Activated CD8-positive, alpha-beta memory T cell treated with anti-CD3 and anti-CD28 coated beads, Interleukin-2, amount 10 ng/mL, durations not matched to agents 7 days and 5 days (primary cell): ENCODE measurements around the gene INTS1. TPM values are rescaled to one million over a fixed set of nuclear protein-coding genes. Genes with fewer than 3 reads are reported as not detected.
"Not testable (repeated sequence)": the region's sequence is repeated elsewhere in the genome, so short reads cannot be mapped to it uniquely, and the experiment has no call there.

Experiments used
- ATAC-seq: fragments of 150-1000 bp; cut with Tn5 transposase; one replicate; pipeline ENCODE4 v1.10.0; 2021; ENCODE audit warnings: moderate library complexity
- CTCF ChIA-PET: fragments of 350-600 bp; sonication (Branson Sonifier 250); formaldehyde crosslinking; loops from one replicate; lab custom pipeline; 2021; ENCODE audit warnings: antibody characterized with exemption; lab: Charles Lee
- DNase-seq: peaks from one replicate; pipeline ENCODE4 v3.0.0-alpha.2; 2020
- H3K27ac Mint-ChIP-seq: one replicate; pipeline ENCODE4 v1.8.0; 2021; ENCODE audit warnings: mild to moderate bottlenecking, mixed read lengths
- H3K27me3 Mint-ChIP-seq: one replicate; pipeline ENCODE4 v1.8.0; 2021; ENCODE audit warnings: mixed read lengths
- H3K36me3 Mint-ChIP-seq: one replicate; pipeline ENCODE4 v1.8.0; 2021; ENCODE audit warnings: mild to moderate bottlenecking, mixed read lengths
- H3K4me1 Mint-ChIP-seq: one replicate; pipeline ENCODE4 v1.8.0; 2021; ENCODE audit warnings: mixed read lengths
- H3K4me3 Mint-ChIP-seq: one replicate; pipeline ENCODE4 v1.8.0; 2021; ENCODE audit warnings: mild to moderate bottlenecking, moderate library complexity, mixed read lengths
- H3K9me3 Mint-ChIP-seq: one replicate; pipeline ENCODE4 v1.8.0; 2022; ENCODE audit warnings: low read depth, mixed read lengths
- total RNA-seq, 2 experiments: library from RNA; stranded (reverse); gene quantifications; one replicate each; pipeline ENCODE4 v1.2.3, GENCODE V29; 2021

Gene INTS1
- total RNA-seq, 2 experiments from 2014 or later: 97.5 to 102 TPM

DNA sequence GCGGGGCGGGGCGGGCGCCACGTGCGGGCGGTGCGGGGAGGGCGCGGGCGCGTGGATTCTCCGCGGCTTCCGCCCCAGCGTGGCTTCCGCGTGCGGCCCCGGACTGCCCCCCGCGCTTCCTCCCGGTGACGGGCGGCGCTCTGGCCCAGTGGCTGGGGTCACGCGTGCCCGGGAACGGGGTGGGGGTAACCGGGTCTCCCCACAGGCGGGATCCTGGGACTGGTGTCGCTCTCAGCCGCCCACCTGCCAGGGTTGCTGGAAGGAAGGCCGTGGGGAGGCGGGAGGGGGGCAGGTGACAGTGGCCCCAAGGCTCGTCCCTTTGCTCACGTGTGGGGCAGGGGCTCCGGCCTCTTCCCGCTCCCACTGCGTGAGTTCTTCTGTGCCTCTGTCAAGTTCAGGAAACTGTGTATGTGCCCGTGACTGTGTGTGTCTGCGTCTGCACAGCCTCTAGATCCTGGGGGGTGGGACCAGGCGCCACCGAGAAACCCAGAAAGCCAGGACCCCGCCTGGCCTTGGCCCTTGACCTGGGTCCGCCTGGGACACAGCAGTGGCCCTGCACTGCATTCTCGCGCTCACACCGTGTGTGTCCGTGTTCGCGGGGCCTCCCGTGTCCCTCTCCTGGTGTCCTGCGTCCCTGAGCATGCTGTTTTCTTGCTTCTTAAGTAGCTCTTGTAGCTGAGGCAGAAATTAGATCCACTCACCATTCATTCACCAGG, 27.2 kb upstream of the INTS1 start:
- Mint-ChIP-seq H3K27me3 (peaks cover 9% of the 10 kb centered on the region), H3K4me3 (peak overlapping the region; percentile 80)

DNA sequence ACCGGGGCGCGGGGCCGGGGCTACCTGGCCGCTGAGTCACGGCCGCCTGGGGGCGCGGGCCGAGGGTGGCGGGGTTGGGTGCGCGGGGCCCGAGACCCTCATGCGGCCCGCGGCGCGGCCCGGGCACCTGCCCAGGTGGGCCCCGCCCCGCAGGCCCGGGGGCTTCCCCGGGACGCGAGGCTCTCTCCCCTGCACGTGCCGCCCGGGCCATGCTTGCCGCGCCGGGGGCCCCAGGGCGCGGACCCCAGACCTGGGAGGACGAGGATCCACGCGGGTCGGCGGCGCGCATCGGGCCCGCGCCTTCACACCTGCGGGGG, 26.7 kb upstream of the INTS1 start:
- Mint-ChIP-seq H3K9me3 (no peaks in the 10 kb centered on the region), H3K27me3 (peaks cover 9% of the 10 kb centered on the region), H3K27ac (no peak overlapping the region), H3K4me3 (no peak overlapping the region), H3K36me3 (no peaks in the 10 kb centered on the region), H3K4me1 (peaks cover 32% of the 10 kb centered on the region)
- no peak for DNase-seq
- CTCF ChIA-PET: no interaction called here
- peak; percentile 1 for ATAC-seq

More for the DNA sequence above, 27.2 kb upstream of the INTS1 start:
- peaks cover 32% of the 10 kb centered on the region for H3K4me1 Mint-ChIP-seq
- no peaks in the 10 kb centered on the region for H3K36me3 Mint-ChIP-seq
- CTCF ChIA-PET: interaction anchor here (0.6 kb wide), 1 partner anchor 21 kb away, joined by 3 read pairs; no protein-coding TSS in a partner anchor
- no peaks in the 10 kb centered on the region for H3K9me3 Mint-ChIP-seq
- peak; percentile 55 for DNase-seq
- peak; percentile 14 for ATAC-seq
- peak overlapping the region; percentile 90 for H3K27ac Mint-ChIP-seq

DNA sequence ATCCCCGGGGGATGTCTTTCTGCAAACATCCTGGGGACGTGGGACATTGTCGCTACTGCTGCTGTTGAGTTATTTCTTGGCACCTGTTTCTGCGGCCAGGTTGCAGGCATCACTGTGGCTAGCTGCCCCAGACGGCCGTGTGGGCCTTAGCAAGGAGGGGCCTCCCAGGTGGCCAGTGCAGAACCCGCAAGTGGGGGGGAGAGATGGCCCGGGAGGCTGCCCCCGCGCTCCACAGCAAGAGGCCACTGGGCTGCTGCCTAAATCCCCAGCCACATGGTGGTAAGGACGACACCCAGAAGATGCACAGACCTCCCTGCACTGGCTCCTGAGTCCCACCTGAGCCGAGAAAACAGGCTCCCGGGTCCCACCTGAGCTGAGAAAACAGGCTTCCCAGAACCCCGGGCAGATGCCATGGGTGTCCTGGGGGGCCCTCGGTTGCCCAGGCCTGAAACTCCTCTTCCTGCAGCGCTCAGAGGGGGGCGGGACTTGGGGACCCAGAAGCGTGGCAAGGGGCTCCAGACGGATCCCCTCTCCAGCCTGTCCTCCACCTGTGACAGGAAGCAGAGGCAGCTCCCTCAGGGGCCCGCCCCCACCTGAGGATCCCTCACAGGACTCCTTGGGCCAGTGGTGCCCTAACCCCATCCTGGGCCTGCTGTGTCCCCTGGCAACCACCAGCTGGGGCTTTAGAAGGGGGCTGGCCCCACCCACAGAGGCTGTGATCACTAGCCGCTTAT, 25.4 kb upstream of the INTS1 start:
- Mint-ChIP-seq H3K4me1 (peaks cover 32% of the 10 kb centered on the region), H3K4me3 (no peak overlapping the region), H3K9me3 (no peaks in the 10 kb centered on the region), H3K36me3 (no peaks in the 10 kb centered on the region), H3K27ac (peak overlapping the region; percentile 52), H3K27me3 (peaks cover 13% of the 10 kb centered on the region)
- no peak for DNase-seq
- CTCF ChIA-PET: no interaction called here
- ATAC-seq: no peak

DNA sequence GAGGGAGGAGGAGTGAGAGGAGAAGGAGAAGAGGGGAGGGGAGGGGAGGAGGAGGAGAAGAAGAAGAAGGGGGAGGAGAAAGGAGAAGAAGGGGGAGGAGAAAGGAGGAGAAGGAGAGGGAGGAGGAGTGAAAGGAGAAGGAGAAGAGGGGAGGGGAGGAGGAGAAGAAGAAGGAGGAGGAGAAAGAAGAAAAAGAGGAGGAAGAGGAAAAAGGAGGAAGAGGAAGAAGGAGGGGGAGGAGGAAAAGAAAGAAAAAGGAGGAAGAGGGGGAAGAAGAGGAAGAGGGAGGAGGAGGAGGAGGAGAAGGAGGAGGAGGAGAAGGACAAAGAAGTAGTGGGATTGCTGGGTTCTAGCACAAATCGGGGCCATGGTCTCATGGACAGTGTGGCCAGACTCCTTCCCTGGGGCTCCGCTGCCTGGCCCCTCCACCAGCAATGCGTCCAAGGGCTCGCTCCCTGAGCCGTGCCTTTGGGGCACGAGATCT, 22.1 kb upstream of the INTS1 start:
- CTCF ChIA-PET: no interaction called here

DNA sequence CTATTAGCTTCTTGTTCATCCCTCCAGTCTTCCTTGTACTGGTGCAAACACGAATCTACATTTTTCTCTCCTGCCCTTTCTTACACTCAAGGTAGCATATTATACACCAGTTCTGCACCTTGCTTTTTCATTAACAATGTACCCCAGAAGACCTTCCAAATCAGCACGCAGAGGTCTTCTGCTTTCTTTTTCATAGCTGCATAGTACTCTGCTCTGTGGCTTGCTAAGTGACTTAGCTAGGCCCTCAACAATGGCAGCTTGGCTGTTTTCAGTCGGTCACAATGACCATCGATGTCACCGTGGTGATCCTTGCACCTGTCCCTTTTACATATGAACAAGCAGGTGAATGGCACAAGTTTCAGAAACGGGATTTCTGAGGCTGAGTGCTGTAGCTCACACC, 21.2 kb upstream of the INTS1 start:
- Mint-ChIP-seq H3K9me3 (no peaks in the 10 kb centered on the region), H3K27ac (no peak overlapping the region), H3K36me3 (no peaks in the 10 kb centered on the region), H3K4me3 (no peak overlapping the region), H3K4me1 (no peaks in the 10 kb centered on the region), H3K27me3 (peaks cover 13% of the 10 kb centered on the region)
- CTCF ChIA-PET: interaction anchor here (1.1 to 1.4 kb wide), 2 partner anchors 19 to 31 kb away, joined by 3 to 4 read pairs; partner anchors contain the start of gene TMEM184A
- DNase-seq: no peak
- no peak for ATAC-seq

More for the DNA sequence above, 22.1 kb upstream of the INTS1 start:
- no peak overlapping the region for H3K4me3 Mint-ChIP-seq
- no peaks in the 10 kb centered on the region for H3K4me1 Mint-ChIP-seq
- H3K27me3 Mint-ChIP-seq: peaks cover 13% of the 10 kb centered on the region
- DNase-seq (no peak), ATAC-seq (no peak)
- no peaks in the 10 kb centered on the region for H3K9me3 Mint-ChIP-seq
- no peak overlapping the region for H3K27ac Mint-ChIP-seq
- H3K36me3 Mint-ChIP-seq: no peaks in the 10 kb centered on the region

DNA sequence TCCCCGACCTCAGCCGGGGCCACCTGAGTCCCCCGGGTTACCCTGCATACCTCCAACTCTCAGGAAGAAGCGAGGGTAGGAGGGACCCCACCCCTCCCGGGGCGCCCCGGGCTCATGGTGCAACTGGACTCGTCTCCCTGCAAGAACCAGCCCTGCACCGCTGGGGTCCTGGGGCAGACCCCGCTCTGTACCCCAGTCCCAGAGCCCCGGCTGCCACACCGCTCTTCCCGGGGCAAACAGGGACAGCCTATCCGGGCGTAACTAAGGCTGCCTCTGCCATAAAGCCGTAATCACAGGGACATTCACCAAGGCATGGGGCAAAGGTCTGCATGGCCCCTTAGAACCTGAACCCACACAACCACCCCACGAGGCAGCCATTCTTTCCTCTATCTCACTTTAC, 19.7 kb upstream of the INTS1 start:
- Mint-ChIP-seq H3K27me3 (peaks cover 13% of the 10 kb centered on the region), H3K9me3 (no peaks in the 10 kb centered on the region), H3K4me3 (no peak overlapping the region), H3K27ac (no peak overlapping the region), H3K36me3 (no peaks in the 10 kb centered on the region), H3K4me1 (no peaks in the 10 kb centered on the region)
- no peak for DNase-seq
- no peak for ATAC-seq
- CTCF ChIA-PET: interaction anchor here (1.4 kb wide), 1 partner anchor 32 kb away, joined by 4 read pairs; the partner anchor contains the start of gene TMEM184A

DNA sequence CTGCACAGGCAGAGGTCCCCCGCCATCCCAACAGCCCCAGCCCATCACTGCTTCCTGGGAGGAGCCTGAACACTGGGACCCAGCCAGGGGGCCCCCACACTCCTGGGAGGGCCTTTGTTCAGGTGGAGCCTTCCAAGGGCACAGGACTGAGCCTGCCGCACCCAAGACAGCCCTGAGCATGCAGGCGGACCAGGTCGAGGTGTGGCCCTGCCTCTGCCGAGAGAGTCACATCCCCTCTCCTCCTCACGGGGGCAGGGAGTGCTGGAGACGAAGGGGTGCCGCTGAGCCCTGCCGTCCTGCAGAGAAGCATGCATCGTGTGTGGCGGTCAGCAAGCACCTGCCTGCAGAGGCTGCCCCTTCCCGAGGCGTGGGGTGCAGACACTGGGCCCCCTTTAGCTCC, 19.0 kb upstream of the INTS1 start:
- no peaks in the 10 kb centered on the region for H3K36me3 Mint-ChIP-seq
- no peak overlapping the region for H3K27ac Mint-ChIP-seq
- no peaks in the 10 kb centered on the region for H3K9me3 Mint-ChIP-seq
- no peak for DNase-seq
- H3K4me1 Mint-ChIP-seq: no peaks in the 10 kb centered on the region
- CTCF ChIA-PET: no interaction called here
- no peak for ATAC-seq
- peaks cover 13% of the 10 kb centered on the region for H3K27me3 Mint-ChIP-seq
- no peak overlapping the region for H3K4me3 Mint-ChIP-seq

DNA sequence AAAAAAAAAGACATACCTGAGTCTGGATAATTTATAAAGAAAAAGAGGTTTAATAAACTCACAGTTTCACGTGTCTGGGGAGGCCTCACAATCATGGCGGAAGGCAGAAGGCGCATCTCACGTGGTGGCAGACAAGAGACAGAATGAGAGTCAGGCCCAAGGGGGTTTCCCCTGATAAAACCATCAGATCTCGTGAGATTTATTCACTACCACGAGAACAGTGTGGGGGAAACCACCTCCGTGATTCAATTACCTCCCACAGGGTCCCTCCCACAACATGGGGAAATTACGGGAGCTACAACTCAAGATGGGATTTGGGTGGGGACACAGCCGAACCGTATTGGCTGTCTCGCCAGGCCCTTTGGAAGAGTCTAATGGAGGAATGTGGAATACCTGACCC, 17.3 kb upstream of the INTS1 start:
- ATAC-seq (no peak), DNase-seq (no peak)
- no peaks in the 10 kb centered on the region for H3K9me3 Mint-ChIP-seq
- peaks cover 4% of the 10 kb centered on the region for H3K27me3 Mint-ChIP-seq
- H3K4me1 Mint-ChIP-seq: no peaks in the 10 kb centered on the region
- H3K27ac Mint-ChIP-seq: no peak overlapping the region
- no peaks in the 10 kb centered on the region for H3K36me3 Mint-ChIP-seq
- no peak overlapping the region for H3K4me3 Mint-ChIP-seq
- CTCF ChIA-PET: interaction anchor here (0.8 kb wide), 1 partner anchor 914 kb away, joined by 3 read pairs; no protein-coding TSS in a partner anchor

DNA sequence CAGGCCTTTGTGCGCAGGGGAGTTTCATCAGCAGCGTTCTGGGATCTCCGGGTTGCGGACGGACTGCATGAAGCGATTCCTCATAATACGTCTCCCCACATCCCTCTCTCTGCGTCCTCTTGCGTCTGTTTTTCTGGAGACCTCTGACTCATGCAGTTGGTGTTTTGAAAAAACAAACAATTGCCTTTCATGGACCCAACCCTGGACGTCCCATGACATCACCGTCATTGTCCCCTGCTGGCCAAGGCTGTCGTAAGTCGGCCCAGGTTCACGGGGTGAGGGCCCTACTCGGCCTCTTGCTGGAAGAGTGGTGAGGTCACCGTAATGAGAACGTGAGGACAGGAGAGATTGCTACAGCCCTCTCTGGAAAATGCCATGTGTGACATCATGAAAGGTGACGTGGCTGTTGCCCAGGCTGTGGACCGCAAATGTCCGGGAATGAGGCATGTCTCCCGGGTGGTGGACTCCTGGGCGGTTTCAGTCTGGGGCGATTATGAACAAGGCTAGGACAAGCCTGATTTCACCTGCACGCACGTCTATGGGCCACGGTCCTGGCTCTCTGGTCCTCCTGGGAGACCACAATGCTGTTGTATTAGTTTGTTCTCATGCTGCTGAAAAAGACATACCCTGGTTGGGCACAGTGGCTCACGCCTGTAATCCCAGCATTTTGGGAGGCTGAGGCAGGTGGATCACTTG, 16.5 kb upstream of the INTS1 start:
- Mint-ChIP-seq H3K27me3 (peaks cover 4% of the 10 kb centered on the region), H3K4me3 (no peak overlapping the region), H3K4me1 (no peaks in the 10 kb centered on the region), H3K27ac (no peak overlapping the region), H3K36me3 (no peaks in the 10 kb centered on the region), H3K9me3 (no peaks in the 10 kb centered on the region)
- DNase-seq (no peak), ATAC-seq (no peak)
- CTCF ChIA-PET: interaction anchor here (2.1 kb wide), 1 partner anchor 16 kb away, joined by 8 read pairs; the partner anchor contains the start of gene INTS1

DNA sequence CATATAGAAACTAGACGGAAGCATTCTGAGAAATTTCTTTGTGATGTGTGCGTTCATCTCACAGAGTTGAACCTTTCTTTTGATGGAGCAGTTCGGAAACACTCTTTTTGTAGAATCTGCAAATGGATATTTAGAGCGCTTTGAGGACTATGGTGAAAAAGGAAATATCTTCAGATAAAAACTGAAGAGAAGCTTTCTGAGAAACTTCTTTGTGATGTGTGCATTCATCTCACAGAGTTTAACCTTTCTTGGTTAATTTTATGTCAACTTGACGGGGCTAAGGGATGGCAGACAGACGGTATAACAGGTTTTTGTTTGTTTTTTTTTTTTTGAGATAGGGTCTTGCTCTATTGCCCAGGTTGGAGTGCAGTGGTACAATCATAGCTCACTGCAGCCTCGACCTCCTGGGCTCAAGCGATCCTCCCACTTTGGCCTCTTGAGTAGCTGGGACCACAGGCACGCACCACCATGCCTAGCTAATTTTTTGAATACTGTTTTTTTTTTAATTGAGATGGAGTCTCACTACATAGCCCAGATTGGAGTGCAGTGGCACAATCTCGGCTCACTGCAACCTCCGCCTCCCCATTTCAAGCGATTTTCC, 15.2 kb upstream of the INTS1 start:
- H3K4me1 Mint-ChIP-seq, H3K27ac Mint-ChIP-seq, ATAC-seq, H3K36me3 Mint-ChIP-seq, DNase-seq, H3K9me3 Mint-ChIP-seq, H3K27me3 Mint-ChIP-seq, H3K4me3 Mint-ChIP-seq: not testable (repeated sequence)
- CTCF ChIA-PET: interaction anchor here (0.7 to 2.1 kb wide), 2 partner anchors 15 to 688 kb away, joined by 3 to 8 read pairs; partner anchors contain the start of gene INTS1

DNA sequence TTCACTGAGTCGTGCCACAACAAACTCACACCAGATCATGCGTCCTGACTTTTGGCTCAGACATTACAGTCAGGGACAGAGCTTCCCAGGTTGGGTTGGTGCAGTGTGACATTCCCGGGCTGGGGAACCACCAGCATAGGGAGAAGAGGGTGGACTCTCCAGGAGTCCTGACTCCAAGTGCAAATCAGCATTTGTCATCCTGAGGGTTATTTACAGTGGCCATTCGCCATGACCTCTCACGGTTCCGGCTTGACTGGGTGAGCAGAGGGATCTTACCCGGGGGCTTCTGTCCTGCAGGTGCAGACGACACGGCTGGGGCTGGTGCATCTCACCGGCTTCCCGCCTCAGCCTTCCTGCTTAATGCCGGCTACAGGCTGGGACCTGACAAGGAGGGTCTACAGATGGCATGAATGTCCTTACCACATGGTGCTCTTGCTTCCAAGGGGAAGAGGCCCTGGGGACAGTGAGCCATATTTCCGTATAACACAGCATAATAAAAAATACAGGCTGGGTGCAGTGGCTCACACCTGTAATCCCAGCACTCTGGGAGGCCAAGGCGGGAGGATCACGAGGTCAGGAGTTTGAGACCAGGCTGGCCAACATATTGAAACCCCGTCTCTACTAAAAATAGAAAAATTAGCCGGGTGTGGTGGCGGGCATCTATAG, 12.5 kb upstream of the INTS1 start:
- Mint-ChIP-seq H3K27me3 (no peaks in the 10 kb centered on the region), H3K4me3 (no peak overlapping the region), H3K9me3 (no peaks in the 10 kb centered on the region), H3K36me3 (no peaks in the 10 kb centered on the region), H3K4me1 (peaks cover 10% of the 10 kb centered on the region), H3K27ac (no peak overlapping the region)
- CTCF ChIA-PET: no interaction called here
- ATAC-seq (no peak), DNase-seq (no peak)

DNA sequence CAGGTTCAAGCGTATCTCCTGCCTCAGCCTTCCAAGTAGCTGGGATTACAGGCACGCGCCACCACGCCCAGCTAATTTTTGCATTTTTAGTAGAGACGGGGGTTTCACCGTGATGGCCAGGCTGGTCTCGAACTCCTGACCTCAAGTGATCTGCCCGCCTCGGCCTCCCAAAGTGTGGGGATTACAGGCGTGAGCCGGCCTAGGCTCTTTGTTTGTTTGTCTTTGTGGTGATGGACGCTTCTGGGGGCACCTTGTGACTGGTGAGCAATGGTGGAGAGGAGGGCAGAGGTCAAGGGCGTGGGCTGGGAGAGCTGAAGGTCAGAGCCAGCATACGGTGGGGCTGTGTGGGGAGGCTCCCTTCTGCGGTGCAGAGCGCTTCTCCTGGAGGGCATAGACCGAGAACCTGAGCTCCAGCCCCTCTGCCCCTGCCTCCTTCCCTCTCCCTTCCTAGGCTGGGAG, 11.3 kb upstream of the INTS1 start:
- H3K4me3 Mint-ChIP-seq, H3K9me3 Mint-ChIP-seq, DNase-seq, CTCF ChIA-PET, ATAC-seq, H3K36me3 Mint-ChIP-seq, H3K27me3 Mint-ChIP-seq, H3K27ac Mint-ChIP-seq: not testable (repeated sequence)
- peaks cover 10% of the 10 kb centered on the region for H3K4me1 Mint-ChIP-seq
